Lower leg skin (tissue), 4 donors: Measurements from ENCODE around the gene ZDHHC7. TPM values are rescaled to one million over a fixed set of nuclear protein-coding genes. Genes with fewer than 3 reads are reported as not detected.
"Not testable (repeated sequence)": the region's sequence is repeated elsewhere in the genome, so short reads cannot be mapped to it uniquely, and the experiment has no call there.

Experiments
- DNase-seq, 2 donors: peaks; one replicate each; pipeline ENCODE4 v3.0.0-alpha.2; 2019; ENCODE audit warnings: low spot score in 2 of 2
- H3K4me3 ChIP-seq: fragments of 200-600 bp; sonication (generic); 2 replicates; pipeline ENCODE4 v1.5.1; 2017; ENCODE audit warnings: mild to moderate bottlenecking, low read depth; ENCODE audit not compliant: poor library complexity, severe bottlenecking
- CTCF ChIP-seq, 3 donors: fragments of 450-650 bp; IDR thresholded peaks; one replicate each; pipeline ENCODE4 v1.5.1; 2016; ENCODE audit warnings: antibody characterized with exemption in 3 of 3, mild to moderate bottlenecking in 3 of 3, moderate library complexity in 2 of 3
- POLR2A ChIP-seq, 2 donors: fragments of 450-650 bp; IDR thresholded peaks; one replicate each; pipeline ENCODE4 v1.6.1; 2016 to 2017; ENCODE audit warnings: antibody characterized with exemption in 2 of 2, mild to moderate bottlenecking in 1 of 2, moderate library complexity in 1 of 2
- WGBS, 2 donors: methylation state at CpG; one replicate each; pipeline ENCODE4 v1.1.5; 2018; 5-methylcytosine and 5-hydroxymethylcytosine counted together
- intact Hi-C: fragments of 100-400 bp; cut with DNase I; formaldehyde crosslinking; loops from one replicate; pipeline ENCODE4 v1.15.0; 2023; ENCODE audit warnings: low total_unique reads
- total RNA-seq, 4 donors: library from RNA; depleted of rRNA; stranded (reverse); fragments of >200 nt; gene quantifications; one replicate each; pipeline ENCODE4 v1.1.0, GENCODE V29; 2016

The ZDHHC7 gene
- total RNA-seq, 4 donors from 2014 or later: 39.7 to 56.5 (median 47.3) TPM

GRCh38 chr16:84943620-84944019 is 67.7 kb downstream of the ZDHHC7 start:
- TF ChIP-seq CTCF (IDR thresholded peaks at IDR 0.05) (no peak), POLR2A (IDR thresholded peaks at IDR 0.05) (no peak)
- intact Hi-C loops: no loop called here
- 92 to 98% methylated on average over 4 of the region's 4 CpGs for WGBS, 2 donors
- H3K4me3 ChIP-seq: no peak overlapping the region
- DNase-seq: no peak

- no peak overlapping the region for H3K4me3 ChIP-seq
- TF ChIP-seq POLR2A (IDR thresholded peaks at IDR 0.05) (no peak), CTCF (IDR thresholded peaks at IDR 0.05) (no peak)
- intact Hi-C loops: no loop called here
- DNase-seq: no peak
- 85 to 91% methylated on average over 4 of the region's 4 CpGs for WGBS, 2 donors
Measured at GRCh38 chr16:84942786-84943185, 68.5 kb downstream of the ZDHHC7 start.

- intact Hi-C loops: no loop called here
- DNase-seq: peak; percentile 73 to 91
- TF ChIP-seq CTCF (IDR thresholded peaks at IDR 0.05) (no peak), POLR2A (IDR thresholded peaks at IDR 0.05) (no peak)
- WGBS, 2 donors: 64 to 79% methylated on average over 10 of the region's 10 CpGs
- no peak overlapping the region for H3K4me3 ChIP-seq
Measured at GRCh38 chr16:84941921-84942320, 69.4 kb downstream of the ZDHHC7 start.

GRCh38 chr16:84940670-84941551 is 70.4 kb downstream of the ZDHHC7 start:
- intact Hi-C loops: no loop called here
- TF ChIP-seq POLR2A (IDR thresholded peaks at IDR 0.05) (no peak), CTCF (IDR thresholded peaks at IDR 0.05) (no peak)
- WGBS, 2 donors: 69 to 79% methylated on average over 40 of the region's 41 CpGs
- no peak overlapping the region for H3K4me3 ChIP-seq
- DNase-seq: peak; percentile 55 to 92

GRCh38 chr16:84938616-84939015 is 72.7 kb downstream of the ZDHHC7 start:
- DNase-seq, intact Hi-C loops, H3K4me3 ChIP-seq: not testable (repeated sequence)
- WGBS, 2 donors: 85 to 87% methylated on average over 6 of the region's 6 CpGs

GRCh38 chr16:84937196-84938005 is 73.9 kb downstream of the ZDHHC7 start:
- DNase-seq: no peak
- intact Hi-C loops: no loop called here
- no peak for TF ChIP-seq CTCF (IDR thresholded peaks at IDR 0.05)
- no peak for TF ChIP-seq POLR2A (IDR thresholded peaks at IDR 0.05)
- WGBS, 2 donors: 55 to 58% methylated on average over 9 of the region's 9 CpGs
- H3K4me3 ChIP-seq: no peak overlapping the region
